ENCODE data around the gene FGFR1OP2. TPM values are rescaled to one million over a fixed set of nuclear protein-coding genes. Genes with fewer than 3 reads are reported as not detected.
"Not testable (repeated sequence)": the region's sequence is repeated elsewhere in the genome, so short reads cannot be mapped to it uniquely, and the experiment has no call there.

FGFR1OP2 gene
- polyA plus RNA-seq (ENCODE audit: insufficient read length in 4 of 4) = 10 to 100 TPM; 50.7 to 71.5 (median 61.3) TPM

GRCh38 chr12:26937863-26938700, at the start of gene FGFR1OP2, which contains the start of gene INTS13:
Gene FGFR1OP2, plus strand, starts transcription at chr12:26938470. Its CDS starts 15,689 bp downstream, at chr12:26954159.
Gene INTS13, minus strand, starts transcription at chr12:26937981. Its CDS starts 1,178 bp downstream, at chr12:26936803.
- peak; percentile 99 to 100 (median 99) for DNase-seq (ENCODE audit: low read depth in 4 of 4, low spot score in 3 of 4)

GRCh38 chr12:26890784-26891183, 47.5 kb upstream of the FGFR1OP2 start:
- DNase-seq (ENCODE audit: low read depth in 4 of 4, low spot score in 3 of 4) = no peak

- DNase-seq (ENCODE audit: low read depth in 4 of 4, low spot score in 3 of 4) = no peak
Measured at GRCh38 chr12:26891704-26892103, 46.6 kb upstream of the FGFR1OP2 start.

- no peak for DNase-seq (ENCODE audit: low read depth in 4 of 4, low spot score in 3 of 4)
Measured at GRCh38 chr12:26895672-26896071, 42.6 kb upstream of the FGFR1OP2 start.

GRCh38 chr12:26896913-26897312, 41.4 kb upstream of the FGFR1OP2 start:
- DNase-seq (ENCODE audit: low read depth in 4 of 4, low spot score in 3 of 4) = no peak

- not testable (repeated sequence) for DNase-seq (ENCODE audit: low read depth in 4 of 4, low spot score in 3 of 4)
Measured at GRCh38 chr12:26903396-26903795, 34.9 kb upstream of the FGFR1OP2 start.

- DNase-seq (ENCODE audit: low read depth in 4 of 4, low spot score in 3 of 4) = no peak
Measured at GRCh38 chr12:26906024-26906423, 32.2 kb upstream of the FGFR1OP2 start.

GRCh38 chr12:26906704-26907103, 31.6 kb upstream of the FGFR1OP2 start:
- DNase-seq (ENCODE audit: low read depth in 4 of 4, low spot score in 3 of 4) = no peak

GRCh38 chr12:26918321-26919215, 19.7 kb upstream of the FGFR1OP2 start:
- no peak for DNase-seq (ENCODE audit: low read depth in 4 of 4, low spot score in 3 of 4)

GRCh38 chr12:26919216-26919555, 19.1 kb upstream of the FGFR1OP2 start:
- no peak for DNase-seq (ENCODE audit: low read depth in 4 of 4, low spot score in 3 of 4)

- no peak for DNase-seq (ENCODE audit: low read depth in 4 of 4, low spot score in 3 of 4)
Measured at GRCh38 chr12:26921886-26922285, 16.4 kb upstream of the FGFR1OP2 start.

- DNase-seq (ENCODE audit: low read depth in 4 of 4, low spot score in 3 of 4) = no peak
Measured at GRCh38 chr12:26928661-26929060, 9.6 kb upstream of the FGFR1OP2 start.

GRCh38 chr12:26929590-26929989, 8.7 kb upstream of the FGFR1OP2 start:
- no peak for DNase-seq (ENCODE audit: low read depth in 4 of 4, low spot score in 3 of 4)

- DNase-seq (ENCODE audit: low read depth in 4 of 4, low spot score in 3 of 4) = no peak
Measured at GRCh38 chr12:26935636-26936378, 2.5 kb upstream of the FGFR1OP2 start.

GRCh38 chr12:26936559-26937442, 1.5 kb upstream of the FGFR1OP2 start:
- no peak for DNase-seq (ENCODE audit: low read depth in 4 of 4, low spot score in 3 of 4)

- DNase-seq (ENCODE audit: low read depth in 4 of 4, low spot score in 3 of 4) = no peak
Measured at GRCh38 chr12:26937443-26937862, 817 bp upstream of the FGFR1OP2 start.

- DNase-seq (ENCODE audit: low read depth in 4 of 4, low spot score in 3 of 4) = no peak
Measured at GRCh38 chr12:26938701-26939062, 412 bp downstream of the FGFR1OP2 start.

- DNase-seq (ENCODE audit: low read depth in 4 of 4, low spot score in 3 of 4) = no peak
Measured at GRCh38 chr12:26939192-26939832, 1.0 kb downstream of the FGFR1OP2 start.

- no peak for DNase-seq (ENCODE audit: low read depth in 4 of 4, low spot score in 3 of 4)
Measured at GRCh38 chr12:26939953-26940352, 1.7 kb downstream of the FGFR1OP2 start.

Measured in right renal pelvis (tissue), 4 donors.